PC-3 (cell line): Measurements from ENCODE around the gene FARP1. TPM values are rescaled to one million over a fixed set of nuclear protein-coding genes. Genes with fewer than 3 reads are reported as not detected.
"Not testable (repeated sequence)": the region's sequence is repeated elsewhere in the genome, so short reads cannot be mapped to it uniquely, and the experiment has no call there.

Source experiments
- ATAC-seq: fragments of 200-7000 bp; cut with Tn5 transposase; 2 replicates; pipeline ENCODE4 v1.9.1; 2020; ENCODE audit warnings: mild to moderate bottlenecking, moderate library complexity
- BruUV-seq: library from RNA; stranded (reverse); fragments of 400-500 nt; replicated peaks from 2 replicates; lab custom pipeline; 2021; lab: Mats Ljungman, UMichigan
- CTCF ChIA-PET: fragments of 300-600 bp; sonication (Branson Sonifier 250); formaldehyde crosslinking; loops from one replicate; lab custom pipeline; 2022; ENCODE audit warnings: antibody characterized with exemption; lab: Charles Lee
- POLR2A ChIA-PET: fragments of 300-600 bp; sonication (Branson Sonifier 250); formaldehyde crosslinking; loops from one replicate; lab custom pipeline; 2022; ENCODE audit warnings: antibody characterized with exemption; ENCODE audit not compliant: unreplicated experiment; lab: Charles Lee
- DNase-seq: peaks from one replicate; pipeline ENCODE4 v3.0.0-alpha.2; 2015
- H2AFZ ChIP-seq: fragments of 300-600 bp; sonication (generic); 2 replicates; pipeline ENCODE4 v1.6.0; 2016; ENCODE audit warnings: antibody characterized with exemption, low read length
- H3F3A ChIP-seq: fragments of 300-600 bp; sonication (generic); one replicate; pipeline ENCODE4 v1.6.0; 2017; ENCODE audit warnings: antibody characterized with exemption, low read length, control low read depth, mild to moderate bottlenecking; ENCODE audit not compliant: unreplicated experiment
- H3K27ac ChIP-seq: fragments of 300-600 bp; sonication (generic); 2 replicates; pipeline ENCODE4 v1.5.1; 2016; ENCODE audit warnings: mild to moderate bottlenecking, low read length
- H3K27me3 ChIP-seq: fragments of 300-600 bp; sonication (generic); 2 replicates; pipeline ENCODE4 v1.6.1; 2016; ENCODE audit warnings: low read length, mixed read lengths
- H3K36me3 ChIP-seq: fragments of 300-600 bp; sonication (generic); 2 replicates; pipeline ENCODE4 v1.6.1; 2016; ENCODE audit warnings: low read depth, mixed run types, low read length, mixed read lengths
- H3K4me1 ChIP-seq: fragments of 300-600 bp; sonication (generic); 2 replicates; pipeline ENCODE4 v1.5.1; 2016; ENCODE audit warnings: low read length; ENCODE audit not compliant: insufficient read depth
- H3K4me2 ChIP-seq: fragments of 300-600 bp; sonication (generic); 2 replicates; pipeline ENCODE4 v1.6.0; 2016; ENCODE audit warnings: low read length
- H3K4me3 ChIP-seq: fragments of 300-600 bp; sonication (generic); 2 replicates; pipeline ENCODE4 v1.5.1; 2016; ENCODE audit warnings: mild to moderate bottlenecking, low read length, mixed read lengths
- H3K79me2 ChIP-seq: fragments of 300-600 bp; sonication (generic); 2 replicates; pipeline ENCODE4 v1.6.1; 2017; ENCODE audit warnings: low read length, mixed read lengths
- H3K9ac ChIP-seq: fragments of 300-600 bp; sonication (generic); 2 replicates; pipeline ENCODE4 v1.6.0; 2016; ENCODE audit warnings: mild to moderate bottlenecking, low read length
- H3K9me2 ChIP-seq: fragments of 300-600 bp; sonication (generic); replicated peaks from 2 replicates; pipeline ENCODE4 v1.6.1; 2016; ENCODE audit warnings: mixed run types, low read length, mixed read lengths
- H3K9me3 ChIP-seq: fragments of 300-600 bp; sonication (generic); 2 replicates; pipeline ENCODE4 v1.6.1; 2016; ENCODE audit warnings: low read length, mixed read lengths
- H4K20me1 ChIP-seq: fragments of 300-600 bp; sonication (generic); 2 replicates; pipeline ENCODE4 v1.6.1; 2016; ENCODE audit warnings: low read length, mixed read lengths
- CTCF ChIP-seq: fragments of 300-600 bp; sonication (generic); conservative IDR thresholded peaks from 2 replicates; pipeline ENCODE4 v1.5.1; 2017; ENCODE audit warnings: antibody characterized with exemption, low read depth, mild to moderate bottlenecking, low read length
- EZH2 ChIP-seq: fragments of 300-600 bp; sonication (generic); IDR thresholded peaks from one replicate; pipeline ENCODE4 v1.6.1; 2017; ENCODE audit warnings: antibody characterized with exemption, mild to moderate bottlenecking, low read length; ENCODE audit not compliant: unreplicated experiment
- EZH2phosphoT487 ChIP-seq: fragments of 300-600 bp; sonication (generic); IDR thresholded peaks from 2 replicates; pipeline ENCODE4 v1.6.1; 2018; ENCODE audit warnings: mild to moderate bottlenecking, antibody characterized with exemption, low read length, borderline replicate concordance
- intact Hi-C: fragments of 100-400 bp; cut with micrococcal nuclease; formaldehyde crosslinking; loops from 2 replicates; pipeline ENCODE4 v1.9.0; 2023
- total RNA-seq: library from RNA; depleted of rRNA; stranded (reverse); fragments of >200 nt; gene quantifications from 2 replicates; pipeline ENCODE4 v1.2.3, GENCODE V29; 2014

FARP1 gene
- total RNA-seq, 1 experiment from 2014 or later, result 18.2 TPM

DNA sequence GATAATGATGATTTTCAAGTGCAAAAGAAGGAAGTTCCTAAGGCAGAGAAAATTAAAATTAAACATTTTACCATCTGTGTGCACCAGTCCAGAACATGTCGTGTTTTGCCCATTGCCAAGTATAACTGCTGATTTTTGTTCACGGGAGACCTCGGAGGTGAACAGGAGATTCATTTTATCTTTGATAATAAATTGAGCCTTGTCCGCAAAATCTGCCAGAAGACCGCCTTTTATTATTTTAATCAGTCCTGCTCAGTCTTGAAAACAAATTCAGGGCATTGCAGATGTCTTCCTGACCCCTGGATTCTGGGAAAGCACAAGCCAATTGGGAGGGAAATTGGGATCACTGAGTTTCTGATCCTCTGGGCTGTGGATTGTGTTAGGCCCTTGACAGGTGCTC, 268.1 kb downstream of the FARP1 start:
- Histone ChIP-seq H3F3A (no peaks in the 10 kb centered on the region), H2AFZ (no peak overlapping the region), H3K9me3 (no peaks in the 10 kb centered on the region), H3K9me2 (no peaks in the 10 kb centered on the region), H3K4me3 (no peak overlapping the region), H3K4me2 (no peak overlapping the region), H3K4me1 (peaks cover 7% of the 10 kb centered on the region), H3K9ac (no peak overlapping the region), H3K27ac (no peak overlapping the region), H3K36me3 (no peaks in the 10 kb centered on the region), H3K27me3 (no peaks in the 10 kb centered on the region), H4K20me1 (no peaks in the 10 kb centered on the region), H3K79me2 (no peaks in the 10 kb centered on the region)
- TF ChIP-seq EZH2, result no peak
- TF ChIP-seq CTCF, result no peak
- no peak for TF ChIP-seq EZH2phosphoT487
- CTCF ChIA-PET, result no interaction called here
- POLR2A ChIA-PET, result no interaction called here
- intact Hi-C loops, result no loop called here
- no peak for DNase-seq
- no peak for ATAC-seq
- BruUV-seq, result no TSS peak

GRCh38 chr13:98411617-98412265, 268.8 kb downstream of the FARP1 start:
- DNase-seq (no peak), ATAC-seq (no peak)
- Histone ChIP-seq H3K27ac (no peak overlapping the region), H3K9me2 (no peaks in the 10 kb centered on the region), H4K20me1 (no peaks in the 10 kb centered on the region), H3K4me2 (no peak overlapping the region), H3K4me3 (no peak overlapping the region), H3K79me2 (no peaks in the 10 kb centered on the region), H3K9ac (no peak overlapping the region), H3K36me3 (no peaks in the 10 kb centered on the region), H3K9me3 (no peaks in the 10 kb centered on the region), H3F3A (peaks cover 2% of the 10 kb centered on the region), H3K27me3 (no peaks in the 10 kb centered on the region), H2AFZ (no peak overlapping the region), H3K4me1 (peaks cover 12% of the 10 kb centered on the region)
- CTCF ChIA-PET, result no interaction called here
- TF ChIP-seq CTCF (no peak), EZH2phosphoT487 (no peak), EZH2 (no peak)
- POLR2A ChIA-PET, result no interaction called here
- no TSS peak for BruUV-seq
- intact Hi-C loops, result no loop called here

DNA sequence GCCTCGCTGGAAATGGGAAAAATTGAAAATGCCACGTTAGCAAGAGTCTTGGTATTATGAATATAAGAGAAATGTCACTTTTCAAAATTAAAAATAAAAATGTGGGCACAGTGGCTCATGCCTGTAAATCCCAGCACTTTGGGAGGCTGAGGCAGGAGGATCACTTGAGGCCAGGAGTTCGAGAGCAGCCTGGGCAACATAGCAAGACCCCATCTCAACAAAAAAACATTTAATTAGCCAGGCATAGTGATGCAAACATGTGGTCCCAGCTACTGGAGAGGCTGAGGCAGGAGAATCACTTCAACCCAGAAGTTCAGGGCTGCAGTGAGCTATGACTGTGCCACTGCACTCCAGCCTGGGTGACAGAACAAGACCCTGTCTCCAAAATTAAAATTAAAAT, 270.4 kb downstream of the FARP1 start:
- H3K4me3 ChIP-seq, H2AFZ ChIP-seq, CTCF ChIA-PET, H3K9me3 ChIP-seq, intact Hi-C loops, H3K36me3 ChIP-seq, H3K9ac ChIP-seq, H3F3A ChIP-seq, DNase-seq, H3K9me2 ChIP-seq, H3K27me3 ChIP-seq, H3K79me2 ChIP-seq, ATAC-seq, H3K4me2 ChIP-seq, H3K27ac ChIP-seq, H4K20me1 ChIP-seq, BruUV-seq, POLR2A ChIA-PET: not testable (repeated sequence)
- peaks cover 16% of the 10 kb centered on the region for H3K4me1 ChIP-seq
